Left hindlimb (tissue), 1 donor: ENCODE measurements around the gene MCF2L.
A peak's percentile ranks its signal among the peaks of the same experiment; 100 is the strongest.

ENCODE experiments used
- DNase-seq: peaks from one replicate; pipeline ENCODE4 v3.0.0-alpha.2; 2018

The MCF2L gene

GRCh38 chr13:113118261-113119021 lies 149.4 kb downstream of the MCF2L start:
- DNase-seq, result no peak

GRCh38 chr13:113119166-113119821 lies 150.3 kb downstream of the MCF2L start:
- no peak for DNase-seq

- DNase-seq, result no peak
Measured at GRCh38 chr13:113119822-113120189, 150.8 kb downstream of the MCF2L start.

GRCh38 chr13:113120300-113121182 lies 151.5 kb downstream of the MCF2L start:
- DNase-seq, result no peak

GRCh38 chr13:113121183-113121927 lies 152.3 kb downstream of the MCF2L start:
- no peak for DNase-seq

GRCh38 chr13:113121928-113122471 lies 153.0 kb downstream of the MCF2L start:
- DNase-seq, result no peak

GRCh38 chr13:113122550-113123225 lies 153.7 kb downstream of the MCF2L start, which contains the start of gene F10:
Gene F10 (plus strand): TSS chr13:113122799. CDS start chr13:113122856, 57 bp downstream.
- peak; percentile 77 for DNase-seq

- no peak for DNase-seq
Measured at GRCh38 chr13:113123226-113124201, 154.5 kb downstream of the MCF2L start.

GRCh38 chr13:113124211-113124970 lies 155.4 kb downstream of the MCF2L start:
- no peak for DNase-seq

GRCh38 chr13:113125506-113126264 lies 156.7 kb downstream of the MCF2L start:
- DNase-seq, result no peak

GRCh38 chr13:113126265-113127150 lies 157.5 kb downstream of the MCF2L start:
- no peak for DNase-seq

- no peak for DNase-seq
Measured at GRCh38 chr13:113129480-113129879, 160.5 kb downstream of the MCF2L start.

- no peak for DNase-seq
Measured at GRCh38 chr13:113129921-113130750, 161.1 kb downstream of the MCF2L start.

- no peak for DNase-seq
Measured at GRCh38 chr13:113135281-113135760, 166.3 kb downstream of the MCF2L start.

- DNase-seq, result no peak
Measured at GRCh38 chr13:113137691-113138298, 168.8 kb downstream of the MCF2L start.
